HK-2 (cell line): Measurements from ENCODE around the gene TCAF1.

ENCODE experiments used
- DNase-seq: peaks from one replicate; pipeline ENCODE4 v3.0.0-alpha.2; 2018; ENCODE audit not compliant: unreplicated experiment

The TCAF1 gene, protein sequence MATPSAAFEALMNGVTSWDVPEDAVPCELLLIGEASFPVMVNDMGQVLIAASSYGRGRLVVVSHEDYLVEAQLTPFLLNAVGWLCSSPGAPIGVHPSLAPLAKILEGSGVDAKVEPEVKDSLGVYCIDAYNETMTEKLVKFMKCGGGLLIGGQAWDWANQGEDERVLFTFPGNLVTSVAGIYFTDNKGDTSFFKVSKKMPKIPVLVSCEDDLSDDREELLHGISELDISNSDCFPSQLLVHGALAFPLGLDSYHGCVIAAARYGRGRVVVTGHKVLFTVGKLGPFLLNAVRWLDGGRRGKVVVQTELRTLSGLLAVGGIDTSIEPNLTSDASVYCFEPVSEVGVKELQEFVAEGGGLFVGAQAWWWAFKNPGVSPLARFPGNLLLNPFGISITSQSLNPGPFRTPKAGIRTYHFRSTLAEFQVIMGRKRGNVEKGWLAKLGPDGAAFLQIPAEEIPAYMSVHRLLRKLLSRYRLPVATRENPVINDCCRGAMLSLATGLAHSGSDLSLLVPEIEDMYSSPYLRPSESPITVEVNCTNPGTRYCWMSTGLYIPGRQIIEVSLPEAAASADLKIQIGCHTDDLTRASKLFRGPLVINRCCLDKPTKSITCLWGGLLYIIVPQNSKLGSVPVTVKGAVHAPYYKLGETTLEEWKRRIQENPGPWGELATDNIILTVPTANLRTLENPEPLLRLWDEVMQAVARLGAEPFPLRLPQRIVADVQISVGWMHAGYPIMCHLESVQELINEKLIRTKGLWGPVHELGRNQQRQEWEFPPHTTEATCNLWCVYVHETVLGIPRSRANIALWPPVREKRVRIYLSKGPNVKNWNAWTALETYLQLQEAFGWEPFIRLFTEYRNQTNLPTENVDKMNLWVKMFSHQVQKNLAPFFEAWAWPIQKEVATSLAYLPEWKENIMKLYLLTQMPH

DNA sequence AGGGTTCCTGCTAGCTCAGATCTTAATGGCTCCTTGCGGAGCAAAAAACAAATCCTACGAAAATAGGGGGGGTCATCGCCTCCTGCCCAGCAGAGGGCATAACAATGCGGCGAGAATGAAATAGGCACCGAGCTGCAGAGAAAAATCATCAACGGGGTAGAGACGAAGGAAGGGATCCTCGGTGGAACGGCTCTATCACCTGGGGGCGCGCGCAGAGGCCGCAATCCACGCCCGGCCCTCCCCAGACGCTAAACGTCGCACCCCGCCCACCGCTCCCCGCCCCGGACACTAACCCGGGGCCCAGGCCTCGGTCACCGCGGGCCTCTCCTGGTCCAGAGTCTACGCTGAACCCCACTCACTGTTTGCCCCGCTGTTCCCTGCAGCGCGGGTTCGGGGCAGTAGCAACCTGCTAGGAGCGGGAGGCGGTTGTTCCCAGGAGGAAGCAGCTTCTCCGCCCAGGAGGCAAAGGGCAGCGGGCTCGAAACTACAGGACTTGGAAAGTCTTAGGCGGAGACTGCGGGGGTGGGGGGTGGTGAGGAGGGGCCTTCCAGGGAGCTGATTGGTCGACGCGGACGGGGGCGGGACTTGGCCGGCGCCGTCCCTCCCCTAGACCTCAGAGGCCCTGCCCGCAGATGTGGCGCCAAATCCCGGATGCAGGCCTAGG lies at the start of gene TCAF1:
TCAF1 (minus strand) TSS at position 509 of the 664 bp plus-strand sequence. CDS start 25,568 bp downstream, outside the sequence.
- DNase-seq = peak; percentile 95

DNA sequence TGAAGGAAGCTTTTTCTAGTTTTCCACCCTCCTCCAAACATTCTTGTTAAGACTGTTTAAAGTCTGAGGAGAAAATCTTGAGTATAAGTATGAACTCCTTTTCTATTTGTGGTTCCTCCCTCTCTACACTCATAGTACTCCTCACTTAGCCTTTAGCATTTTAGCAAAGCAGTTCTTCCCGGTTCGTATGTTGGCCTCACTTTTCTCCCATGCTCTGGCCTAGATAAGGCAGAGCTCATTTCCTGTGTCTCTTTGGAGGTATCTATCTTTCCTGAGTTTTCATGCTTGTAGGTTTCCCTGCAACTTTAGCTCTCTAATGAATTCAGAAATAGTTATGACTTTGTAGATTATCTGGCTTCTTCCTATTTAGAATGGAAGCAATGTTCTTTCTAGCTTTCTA lies 46.8 kb upstream of the TCAF1 start:
- no peak for DNase-seq

DNA sequence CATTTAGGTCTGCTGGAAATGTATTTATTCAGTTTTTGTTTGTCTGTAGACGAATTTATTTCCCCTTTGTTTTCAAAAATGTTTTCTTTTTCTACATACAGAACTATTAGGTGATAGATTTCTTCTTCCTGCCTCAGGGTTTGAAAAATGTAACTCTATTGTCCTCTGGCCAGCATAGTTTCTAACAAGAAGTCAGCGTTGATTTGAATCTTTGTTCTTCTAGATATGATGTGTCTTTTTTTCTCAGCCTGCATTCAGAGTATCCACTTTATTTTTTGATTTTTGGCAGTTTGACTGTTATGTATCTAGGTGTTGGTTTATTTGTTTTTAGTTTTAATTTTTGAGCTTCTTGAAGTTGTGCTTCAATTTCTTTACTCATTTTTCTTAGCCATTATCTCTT lies 45.1 kb upstream of the TCAF1 start:
- DNase-seq = no peak

GRCh38 chr7:143945423-143945822 lies 43.4 kb upstream of the TCAF1 start:
- DNase-seq = no peak

DNA sequence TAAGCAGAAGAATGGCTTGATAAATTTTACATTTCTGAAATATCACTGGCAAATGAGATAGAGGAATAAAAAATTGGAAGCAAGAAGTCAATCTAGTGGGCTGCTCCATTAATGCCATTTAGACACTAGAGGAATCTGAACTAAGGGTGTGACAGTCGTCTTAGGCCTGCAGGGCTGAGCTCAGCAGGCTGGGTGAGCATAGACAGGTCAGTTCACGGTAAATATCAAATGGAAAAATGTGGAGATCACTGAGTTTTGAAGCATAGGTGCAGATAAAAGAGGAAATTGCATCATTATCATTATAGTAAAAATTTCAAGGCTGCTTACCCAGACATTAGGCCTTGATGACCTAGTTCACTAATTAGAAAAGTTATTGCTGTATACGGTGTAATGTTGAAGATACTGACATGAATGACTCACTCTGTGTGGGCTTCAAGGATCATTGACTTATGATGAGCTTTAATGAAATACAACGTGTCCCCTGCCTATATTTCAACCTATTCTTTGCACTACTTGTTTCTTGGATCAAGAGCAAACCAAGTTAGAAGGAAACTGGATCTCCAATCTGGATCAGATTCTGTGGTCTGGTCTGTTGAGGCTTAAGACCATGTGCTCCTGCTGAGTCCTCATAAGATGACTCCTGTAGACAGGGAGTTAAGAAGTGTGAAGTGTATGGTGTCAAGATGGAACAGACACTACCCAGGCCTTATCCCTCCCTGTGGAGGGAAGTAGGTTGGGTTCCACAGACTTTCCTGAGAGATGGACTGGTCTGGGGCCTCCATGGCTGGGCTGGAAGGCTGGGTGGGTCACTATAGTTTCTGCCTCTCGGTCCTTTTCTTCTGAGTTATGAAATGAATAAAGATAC lies 36.6 kb upstream of the TCAF1 start:
- no peak for DNase-seq

- no peak for DNase-seq
Observed at GRCh38 chr7:143936087-143937009, 34.4 kb upstream of the TCAF1 start.

GRCh38 chr7:143934526-143935325 lies 32.8 kb upstream of the TCAF1 start, which contains the start of gene OR2F2:
TSS of gene OR2F2 (plus strand) at chr7:143935233. CDS start at chr7:143935233, 0 bp downstream.
- DNase-seq = no peak

DNA sequence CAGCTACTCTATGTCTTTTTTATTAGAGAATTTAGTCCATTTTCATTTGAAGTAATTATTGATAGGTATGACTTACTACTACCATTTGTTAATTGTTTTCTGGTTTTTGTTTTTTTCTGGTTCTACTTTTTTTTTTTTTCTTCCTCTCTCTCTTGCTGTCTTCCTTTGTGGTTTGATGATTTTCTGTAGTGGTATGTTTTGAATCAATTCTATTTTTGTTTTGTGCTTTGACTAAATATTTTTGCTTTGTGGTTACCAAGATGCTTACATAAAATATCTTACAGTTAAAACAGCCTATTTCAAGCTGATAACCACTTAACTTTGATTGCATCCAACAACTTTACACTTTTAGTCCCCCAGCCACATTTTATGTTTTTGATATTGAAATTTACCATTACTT lies 29.8 kb upstream of the TCAF1 start:
- DNase-seq = no peak

DNA sequence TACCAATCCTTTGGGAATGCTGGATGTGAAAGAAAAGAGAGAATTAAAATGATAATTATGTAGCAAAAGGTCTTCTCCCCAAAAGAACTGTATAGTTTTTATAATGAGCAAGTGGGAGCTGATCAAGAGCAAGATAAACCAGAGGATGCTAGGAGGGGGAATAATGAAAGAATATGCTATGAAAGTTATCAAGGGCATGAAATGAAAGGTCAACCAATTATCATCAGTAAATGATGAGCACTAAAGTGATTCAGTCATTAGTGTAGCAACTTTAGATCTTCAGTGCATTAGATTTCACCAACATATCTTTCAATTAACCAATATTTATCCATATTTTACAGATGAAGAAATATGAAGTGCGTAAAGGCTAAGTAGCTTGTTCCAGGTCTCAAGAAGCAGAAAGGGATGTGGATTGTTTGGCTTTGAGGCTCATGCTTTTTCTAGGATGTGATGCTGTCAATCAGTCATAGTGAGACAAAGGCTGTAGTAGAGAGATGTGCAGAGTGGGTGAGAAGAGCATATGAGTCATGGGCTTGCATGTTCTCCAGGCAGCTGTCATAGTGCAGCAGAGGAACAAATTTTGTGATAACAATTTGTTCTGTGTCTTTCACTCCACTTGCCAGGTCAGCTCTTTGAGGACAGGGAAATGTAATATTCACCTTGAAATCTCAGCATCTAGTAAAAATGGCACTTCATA lies 27.4 kb upstream of the TCAF1 start:
- no peak for DNase-seq

- DNase-seq = no peak
Observed at GRCh38 chr7:143924851-143925250, 22.9 kb upstream of the TCAF1 start.

GRCh38 chr7:143914938-143915652 lies 13.1 kb upstream of the TCAF1 start:
- no peak for DNase-seq

DNA sequence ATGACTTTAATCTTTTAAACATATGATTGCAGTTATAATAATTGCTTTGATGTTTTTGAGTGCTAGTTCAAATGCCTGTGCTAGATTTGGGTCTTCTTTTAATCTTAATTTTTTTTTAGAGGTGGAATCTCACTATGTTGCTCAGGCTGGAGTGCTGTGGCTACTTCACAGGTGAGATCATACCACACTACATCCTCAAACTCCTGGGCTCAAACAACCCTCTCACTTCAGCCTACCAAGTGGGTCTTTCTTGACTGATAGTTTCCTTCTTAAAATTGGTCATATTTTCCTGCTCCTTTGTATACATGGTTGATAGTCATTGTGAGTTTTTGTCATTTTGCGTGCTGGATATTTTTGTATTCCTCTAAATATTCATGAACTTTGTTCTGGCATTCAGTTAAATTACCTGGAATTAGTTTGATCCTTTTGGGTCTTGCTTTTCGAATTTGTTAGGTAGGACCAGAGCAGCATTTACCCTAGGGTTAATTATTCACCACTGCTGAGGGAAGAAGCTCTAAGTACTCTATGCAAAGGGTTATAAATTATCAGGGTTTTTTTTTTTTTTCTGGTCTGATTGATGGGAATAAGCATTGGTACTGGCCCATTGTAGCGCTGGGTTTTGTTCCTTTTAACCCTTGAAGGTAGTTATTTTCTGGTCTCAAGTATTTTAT lies 12.1 kb upstream of the TCAF1 start:
- DNase-seq = no peak

GRCh38 chr7:143910473-143911248 lies 8.7 kb upstream of the TCAF1 start:
- DNase-seq = no peak

- no peak for DNase-seq
Observed at GRCh38 chr7:143909863-143910262, 7.9 kb upstream of the TCAF1 start.

DNA sequence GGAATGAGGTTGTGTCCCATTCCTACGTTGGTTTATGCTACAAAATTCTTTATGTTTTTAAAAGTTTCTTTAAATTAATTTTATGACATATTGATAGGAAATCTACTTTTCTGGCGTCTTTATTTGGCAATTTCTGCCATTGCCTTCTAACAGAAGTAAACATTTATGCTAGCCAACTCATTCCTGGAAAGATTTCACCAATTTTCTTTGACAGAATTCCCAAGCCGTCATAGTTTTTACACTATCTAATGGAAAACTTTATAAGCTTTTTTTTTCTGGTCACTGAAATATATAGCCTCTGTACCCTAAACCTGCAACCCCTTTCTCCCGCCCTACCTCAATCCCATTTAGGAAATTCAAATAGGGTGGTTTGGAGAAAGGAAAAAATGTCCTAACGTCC lies 6.1 kb upstream of the TCAF1 start:
- DNase-seq = no peak

DNA sequence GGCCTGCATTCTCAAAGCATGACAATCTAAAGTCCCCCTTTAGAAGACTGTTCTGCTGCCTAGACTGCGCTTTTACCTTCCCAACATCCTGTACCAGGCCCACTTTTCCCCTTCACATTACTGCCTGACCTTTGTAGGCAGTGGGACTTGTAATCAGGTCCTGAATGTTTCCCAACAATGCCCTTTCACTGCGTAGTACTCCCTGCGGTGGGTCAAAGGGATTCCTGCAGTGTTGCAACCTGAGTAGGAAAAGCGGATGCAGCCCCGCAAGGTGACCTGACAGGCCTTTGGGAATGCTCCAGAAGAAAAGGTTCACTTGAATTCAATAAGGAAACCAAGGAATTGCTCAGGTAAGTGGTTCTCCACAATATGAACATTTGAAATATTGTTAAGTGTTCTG lies 4.9 kb upstream of the TCAF1 start:
- no peak for DNase-seq

GRCh38 chr7:143906151-143906550 lies 4.2 kb upstream of the TCAF1 start:
- DNase-seq = no peak
